Keratinocyte (primary cell): ENCODE data around the gene ACADL. TPM values are rescaled to one million over a fixed set of nuclear protein-coding genes. Genes with fewer than 3 reads are reported as not detected.

Source experiments
- DNase-seq: peaks from one replicate; pipeline ENCODE4 v3.0.0-alpha.2; 2011; ENCODE audit warnings: low read depth, missing footprints, low spot score
- FAIRE-seq: peaks from 2 replicates; lab custom pipeline; 2011; peaks lifted over from hg19 to GRCh38; lab: Jason Lieb, UNC
- H2AFZ ChIP-seq: 2 replicates; pipeline ENCODE4 v1.6.0; 2012; ENCODE audit warnings: low read length, control low read depth, inconsistent platforms; ENCODE audit not compliant: control insufficient read depth
- H3K27ac ChIP-seq: 2 replicates; pipeline ENCODE4 v1.5.1; 2011; ENCODE audit warnings: low read length; ENCODE audit not compliant: control insufficient read depth, insufficient read depth
- H3K27me3 ChIP-seq: 3 replicates; pipeline ENCODE4 v1.6.0; 2011; ENCODE audit warnings: low read length; ENCODE audit not compliant: control insufficient read depth, insufficient read depth; ENCODE audit errors: extremely low read depth
- H3K36me3 ChIP-seq, 2 experiments: 2 replicates in 1 of 2; 3 replicates in 1 of 2; pipeline ENCODE4 v1.5.1; 2011; ENCODE audit warnings: low read length in 2 of 2, mild to moderate bottlenecking in 1 of 2; ENCODE audit not compliant: control insufficient read depth in 2 of 2, insufficient read depth in 2 of 2; ENCODE audit errors: extremely low read depth in 1 of 2
- H3K4me1 ChIP-seq: 3 replicates; pipeline ENCODE4 v1.5.1; 2011; ENCODE audit warnings: low read length; ENCODE audit not compliant: control insufficient read depth, insufficient read depth; ENCODE audit errors: extremely low read depth
- H3K4me2 ChIP-seq: 3 replicates; pipeline ENCODE4 v1.6.0; 2011; ENCODE audit warnings: low read depth, low read length; ENCODE audit not compliant: control insufficient read depth, insufficient read depth; ENCODE audit errors: extremely low read depth
- H3K4me3 ChIP-seq, 3 experiments: fragments of 200-600 bp in 1 of 3; sonication (generic) in 1 of 3; 2 replicates in 2 of 3; 3 replicates in 1 of 3; pipeline ENCODE4 v1.5.1; 2011 to 2016; ENCODE audit warnings: low read length in 3 of 3, mild to moderate bottlenecking in 3 of 3, control low read depth in 2 of 3, inconsistent platforms in 1 of 3, low read depth in 1 of 3, mixed read lengths in 1 of 3, mixed run types in 1 of 3, moderate library complexity in 1 of 3; ENCODE audit not compliant: control insufficient read depth in 2 of 3, insufficient read depth in 2 of 3; ENCODE audit errors: extremely low read depth in 1 of 3
- H3K79me2 ChIP-seq: 2 replicates; pipeline ENCODE4 v1.6.0; 2012; ENCODE audit warnings: low read length; ENCODE audit not compliant: control insufficient read depth, insufficient read depth
- H3K9ac ChIP-seq: 3 replicates; pipeline ENCODE4 v1.6.0; 2011; ENCODE audit warnings: low read length; ENCODE audit not compliant: control insufficient read depth, insufficient read depth; ENCODE audit errors: extremely low read depth
- H3K9me1 ChIP-seq: 3 replicates; pipeline ENCODE4 v1.6.0; 2011; ENCODE audit warnings: low read length; ENCODE audit not compliant: control insufficient read depth, insufficient read depth; ENCODE audit errors: extremely low read depth
- H3K9me3 ChIP-seq: 2 replicates; pipeline ENCODE4 v1.5.1; 2012; ENCODE audit warnings: low read depth, low read length; ENCODE audit not compliant: control insufficient read depth
- H4K20me1 ChIP-seq: 3 replicates; pipeline ENCODE4 v1.6.0; 2011; ENCODE audit warnings: low read length; ENCODE audit not compliant: control insufficient read depth, insufficient read depth; ENCODE audit errors: extremely low read depth
- EZH2 ChIP-seq: IDR thresholded peaks from one replicate; pipeline ENCODE4 v1.6.1; 2012; ENCODE audit warnings: inconsistent platforms, mild to moderate bottlenecking, low read length, moderate library complexity
- dilution Hi-C: fragments of 300-500 bp; cut with MboI; formaldehyde crosslinking; loops from one replicate; pipeline ENCODE4 v1.7.0; 2020; ENCODE audit warnings: low sequenced_read_pairs; ENCODE audit not compliant: extremely low pct_ligation_motif_present
- polyA plus RNA-seq, 5 experiments: library from polyadenylated mRNA; depleted of rRNA in 3 of 5; stranded (reverse) in 3 of 5; stranded (forward) in 1 of 5; unstranded in 1 of 5; fragments of >200 nt; gene quantifications; 1 replicate in 1 of 5; 2 replicates in 3 of 5; 3 replicates in 1 of 5; pipeline versions ENCODE4 v1.2.1 to v1.2.3, GENCODE V29; 2011 to 2012; ENCODE audit warnings: missing spikeins in 2 of 5, low read depth in 1 of 5, low replicate concordance in 1 of 5
- TF ChIP-seq, protein P1 (sequence below), 3 experiments: IDR thresholded peaks in 1 of 3; conservative IDR thresholded peaks in 1 of 3; optimal IDR thresholded peaks in 1 of 3; 2 replicates in 2 of 3; 3 replicates in 1 of 3; pipeline versions ENCODE3 to v1.5.1; 2011; ENCODE audit warnings: low read length in 3 of 3, mild to moderate bottlenecking in 3 of 3, moderate library complexity in 2 of 3, control low read depth in 1 of 3, inconsistent platforms in 1 of 3; ENCODE audit not compliant: insufficient read depth in 2 of 3; ENCODE audit errors: extremely low read depth in 1 of 3

Gene ACADL
- polyA plus RNA-seq, 1 donor (not counting 4 experiments of a cell fraction or from before 2014, with no cell fraction given): 0.10 TPM

DNA sequence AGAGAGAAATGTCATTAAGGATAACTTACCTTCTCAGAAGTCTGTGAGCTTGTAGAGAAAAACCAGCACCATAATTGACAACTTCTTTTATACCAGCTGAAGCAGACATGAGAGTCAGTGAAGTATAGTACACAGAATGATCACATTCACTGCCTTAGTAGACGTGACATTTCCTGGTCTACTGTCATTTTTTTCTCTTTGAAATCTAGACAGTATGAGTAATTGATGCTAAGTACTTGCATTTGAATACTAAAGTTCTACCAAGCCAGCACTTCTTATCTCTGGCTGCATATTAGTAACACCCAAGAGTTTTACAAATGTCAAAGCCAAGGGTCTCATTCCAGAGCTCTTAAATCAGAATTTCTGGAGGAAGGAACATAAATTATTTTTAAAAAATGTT, 25.4 kb upstream of the ACADL start:
- no peaks in the 10 kb centered on the region for H3K4me1 ChIP-seq
- DNase-seq (no peak), FAIRE-seq (no peak)
- TF ChIP-seq, protein P1, sequence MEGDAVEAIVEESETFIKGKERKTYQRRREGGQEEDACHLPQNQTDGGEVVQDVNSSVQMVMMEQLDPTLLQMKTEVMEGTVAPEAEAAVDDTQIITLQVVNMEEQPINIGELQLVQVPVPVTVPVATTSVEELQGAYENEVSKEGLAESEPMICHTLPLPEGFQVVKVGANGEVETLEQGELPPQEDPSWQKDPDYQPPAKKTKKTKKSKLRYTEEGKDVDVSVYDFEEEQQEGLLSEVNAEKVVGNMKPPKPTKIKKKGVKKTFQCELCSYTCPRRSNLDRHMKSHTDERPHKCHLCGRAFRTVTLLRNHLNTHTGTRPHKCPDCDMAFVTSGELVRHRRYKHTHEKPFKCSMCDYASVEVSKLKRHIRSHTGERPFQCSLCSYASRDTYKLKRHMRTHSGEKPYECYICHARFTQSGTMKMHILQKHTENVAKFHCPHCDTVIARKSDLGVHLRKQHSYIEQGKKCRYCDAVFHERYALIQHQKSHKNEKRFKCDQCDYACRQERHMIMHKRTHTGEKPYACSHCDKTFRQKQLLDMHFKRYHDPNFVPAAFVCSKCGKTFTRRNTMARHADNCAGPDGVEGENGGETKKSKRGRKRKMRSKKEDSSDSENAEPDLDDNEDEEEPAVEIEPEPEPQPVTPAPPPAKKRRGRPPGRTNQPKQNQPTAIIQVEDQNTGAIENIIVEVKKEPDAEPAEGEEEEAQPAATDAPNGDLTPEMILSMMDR (optimal IDR thresholded peaks at IDR 0.05 in 1 of 3, IDR thresholded peaks at IDR 0.05 in 1 of 3, conservative IDR thresholded peaks at IDR 0.05 in 1 of 3; ENCODE audit: extremely low read depth in 1 of 3, insufficient read depth in 2 of 3, low read length in 3 of 3): no peak
- TF ChIP-seq EZH2: no peak
- no peak overlapping the region for H3K4me3 ChIP-seq
- no peak overlapping the region for H3K27ac ChIP-seq
- H3K27me3 ChIP-seq: no peaks in the 10 kb centered on the region
- no peak overlapping the region for H3K4me2 ChIP-seq
- H3K9me1 ChIP-seq: no peaks in the 10 kb centered on the region
- no peaks in the 10 kb centered on the region for H3K36me3 ChIP-seq
- H3K9me3 ChIP-seq: no peaks in the 10 kb centered on the region
- H3K9ac ChIP-seq: no peak overlapping the region
- no peaks in the 10 kb centered on the region for H4K20me1 ChIP-seq
- no peak overlapping the region for H2AFZ ChIP-seq
- H3K79me2 ChIP-seq: no peaks in the 10 kb centered on the region
- dilution Hi-C loops: no loop called here

DNA sequence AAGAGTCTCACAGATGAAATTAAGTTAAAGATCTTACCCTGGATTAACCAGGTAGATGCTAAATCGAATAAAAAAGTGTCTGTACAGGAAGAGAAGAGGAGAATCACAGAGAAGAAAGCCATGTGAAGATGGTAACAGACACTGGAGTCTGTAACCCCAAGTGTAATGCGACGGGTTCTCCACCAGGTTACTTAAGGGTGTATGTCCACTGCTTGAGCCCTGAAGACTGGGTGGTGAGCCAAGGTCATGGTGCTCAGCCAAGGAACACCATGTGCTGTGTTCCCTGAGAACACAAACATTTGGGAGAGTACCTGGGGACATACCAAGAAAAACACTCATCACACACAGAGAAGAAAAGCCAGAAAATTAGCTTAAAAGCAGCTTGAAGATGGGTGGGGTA, 8.2 kb upstream of the ACADL start:
- DNase-seq: no peak

More for the DNA sequence above, 8.2 kb upstream of the ACADL start:
- Histone ChIP-seq H3K4me1 (no peaks in the 10 kb centered on the region), H4K20me1 (no peaks in the 10 kb centered on the region), H3K4me3 (no peak overlapping the region), H2AFZ (no peak overlapping the region), H3K27me3 (no peaks in the 10 kb centered on the region), H3K36me3 (no peaks in the 10 kb centered on the region), H3K9ac (no peak overlapping the region), H3K4me2 (no peak overlapping the region), H3K9me1 (no peaks in the 10 kb centered on the region), H3K79me2 (no peaks in the 10 kb centered on the region), H3K9me3 (no peaks in the 10 kb centered on the region), H3K27ac (no peak overlapping the region)
- no peak for FAIRE-seq
- dilution Hi-C loops: no loop called here
- no peak for TF ChIP-seq EZH2
- TF ChIP-seq, protein P1 (optimal IDR thresholded peaks at IDR 0.05 in 1 of 3, IDR thresholded peaks at IDR 0.05 in 1 of 3, conservative IDR thresholded peaks at IDR 0.05 in 1 of 3; ENCODE audit: extremely low read depth in 1 of 3, insufficient read depth in 2 of 3, low read length in 3 of 3): no peak
